ENCODE results near the gene AKAP6. TPM values are rescaled to one million over a fixed set of nuclear protein-coding genes. Genes with fewer than 3 reads are reported as not detected.

Gene AKAP6
- total RNA-seq, 1 donor from 2014 or later = 3.4 TPM

- no peaks in the 10 kb centered on the region for H3K36me3 Mint-ChIP-seq (ENCODE audit: insufficient read depth)
- no peak for DNase-seq (ENCODE audit: low spot score, unreplicated experiment)
- no peak overlapping the region for H3K27ac Mint-ChIP-seq
- TF ChIP-seq CTCF (IDR thresholded peaks at IDR 0.05; ENCODE audit: unreplicated experiment) = no peak
- no peaks in the 10 kb centered on the region for H3K9me3 Mint-ChIP-seq (ENCODE audit: low read depth)
- H3K4me1 Mint-ChIP-seq (ENCODE audit: low read depth) = no peaks in the 10 kb centered on the region
- no peaks in the 10 kb centered on the region for H3K27me3 Mint-ChIP-seq
- H3K4me3 Mint-ChIP-seq (ENCODE audit: low read depth) = no peak overlapping the region
Measured at GRCh38 chr14:32608857-32609256, 279.8 kb downstream of the AKAP6 start.

GRCh38 chr14:32609388-32609787 lies 280.3 kb downstream of the AKAP6 start:
- H3K27ac Mint-ChIP-seq = no peak overlapping the region
- no peak for TF ChIP-seq CTCF (IDR thresholded peaks at IDR 0.05; ENCODE audit: unreplicated experiment)
- H3K4me3 Mint-ChIP-seq (ENCODE audit: low read depth) = no peak overlapping the region
- no peak for DNase-seq (ENCODE audit: low spot score, unreplicated experiment)
- H3K4me1 Mint-ChIP-seq (ENCODE audit: low read depth) = no peaks in the 10 kb centered on the region
- no peaks in the 10 kb centered on the region for H3K9me3 Mint-ChIP-seq (ENCODE audit: low read depth)
- H3K27me3 Mint-ChIP-seq = no peaks in the 10 kb centered on the region
- no peaks in the 10 kb centered on the region for H3K36me3 Mint-ChIP-seq (ENCODE audit: insufficient read depth)

DNA sequence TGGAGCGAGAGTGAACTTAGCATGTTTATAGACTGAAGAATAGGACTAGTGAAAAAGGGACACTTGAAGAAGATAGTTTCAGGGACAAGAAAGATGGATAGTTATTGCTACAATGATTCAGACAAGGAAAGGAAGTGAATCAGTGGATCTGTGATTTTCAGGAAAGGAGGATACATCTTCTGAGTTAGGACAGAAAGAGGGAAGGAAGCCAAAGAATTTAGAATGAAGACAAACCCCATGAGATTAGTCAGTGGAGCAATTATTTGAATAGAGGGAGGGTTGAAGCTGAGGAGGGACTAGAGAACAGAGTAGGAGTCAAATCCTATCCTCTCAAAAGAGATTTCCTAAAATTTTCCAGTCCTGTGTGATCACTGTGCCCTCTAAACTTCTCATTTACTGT lies 282.7 kb downstream of the AKAP6 start:
- Mint-ChIP-seq H3K27me3 (no peaks in the 10 kb centered on the region), H3K27ac (no peak overlapping the region), H3K9me3 (ENCODE audit: low read depth) (peaks cover 5% of the 10 kb centered on the region), H3K4me3 (ENCODE audit: low read depth) (no peak overlapping the region), H3K4me1 (ENCODE audit: low read depth) (no peaks in the 10 kb centered on the region), H3K36me3 (ENCODE audit: insufficient read depth) (no peaks in the 10 kb centered on the region)
- DNase-seq (ENCODE audit: low spot score, unreplicated experiment) = no peak
- no peak for TF ChIP-seq CTCF (IDR thresholded peaks at IDR 0.05; ENCODE audit: unreplicated experiment)

DNA sequence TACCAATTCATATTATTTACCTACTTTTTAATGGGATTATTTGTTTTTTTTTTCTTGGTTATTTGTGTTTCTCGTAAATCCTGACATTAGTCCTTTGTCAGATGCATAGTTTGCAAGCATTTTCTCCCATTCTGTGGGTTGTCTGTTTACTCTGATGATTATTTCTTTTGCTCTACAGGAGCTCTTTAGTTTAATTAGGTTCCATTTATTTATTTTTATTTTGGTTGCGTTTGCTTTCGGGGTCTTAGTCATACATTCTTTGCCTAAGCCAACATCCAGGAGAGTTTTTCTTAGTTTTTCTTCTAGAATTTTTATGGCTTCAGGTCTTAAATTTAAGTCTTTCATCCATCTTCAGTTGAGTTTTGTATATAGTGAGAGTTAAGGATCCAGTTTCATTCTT lies 289.9 kb downstream of the AKAP6 start:
- no peak overlapping the region for H3K4me3 Mint-ChIP-seq (ENCODE audit: low read depth)

GRCh38 chr14:32620303-32620702 lies 291.2 kb downstream of the AKAP6 start:
- DNase-seq (ENCODE audit: low spot score, unreplicated experiment) = no peak
- no peak for TF ChIP-seq CTCF (IDR thresholded peaks at IDR 0.05; ENCODE audit: unreplicated experiment)
- no peaks in the 10 kb centered on the region for H3K4me1 Mint-ChIP-seq (ENCODE audit: low read depth)
- no peak overlapping the region for H3K27ac Mint-ChIP-seq
- peaks cover 17% of the 10 kb centered on the region for H3K9me3 Mint-ChIP-seq (ENCODE audit: low read depth)
- H3K27me3 Mint-ChIP-seq = peaks cover 5% of the 10 kb centered on the region
- H3K36me3 Mint-ChIP-seq (ENCODE audit: insufficient read depth) = no peaks in the 10 kb centered on the region
- no peak overlapping the region for H3K4me3 Mint-ChIP-seq (ENCODE audit: low read depth)

More for the DNA sequence above, 289.9 kb downstream of the AKAP6 start:
- Mint-ChIP-seq H3K27me3 (peaks cover 4% of the 10 kb centered on the region), H3K27ac (no peak overlapping the region), H3K36me3 (ENCODE audit: insufficient read depth) (no peaks in the 10 kb centered on the region), H3K4me1 (ENCODE audit: low read depth) (no peaks in the 10 kb centered on the region), H3K9me3 (ENCODE audit: low read depth) (peaks cover 17% of the 10 kb centered on the region)
- no peak for TF ChIP-seq CTCF (IDR thresholded peaks at IDR 0.05; ENCODE audit: unreplicated experiment)
- DNase-seq (ENCODE audit: low spot score, unreplicated experiment) = no peak
